HG02981 (cell line): ENCODE measurements around the gene RO60.
"Not testable (repeated sequence)": the region's sequence is repeated elsewhere in the genome, so short reads cannot be mapped to it uniquely, and the experiment has no call there.

ENCODE experiments used
- ATAC-seq: cut with Tn5 transposase; IDR thresholded peaks from one replicate; pipeline ENCODE4 v1.9.1; 2021; ENCODE audit warnings: mild to moderate bottlenecking, moderate library complexity; ENCODE audit not compliant: unreplicated experiment

Gene RO60

DNA sequence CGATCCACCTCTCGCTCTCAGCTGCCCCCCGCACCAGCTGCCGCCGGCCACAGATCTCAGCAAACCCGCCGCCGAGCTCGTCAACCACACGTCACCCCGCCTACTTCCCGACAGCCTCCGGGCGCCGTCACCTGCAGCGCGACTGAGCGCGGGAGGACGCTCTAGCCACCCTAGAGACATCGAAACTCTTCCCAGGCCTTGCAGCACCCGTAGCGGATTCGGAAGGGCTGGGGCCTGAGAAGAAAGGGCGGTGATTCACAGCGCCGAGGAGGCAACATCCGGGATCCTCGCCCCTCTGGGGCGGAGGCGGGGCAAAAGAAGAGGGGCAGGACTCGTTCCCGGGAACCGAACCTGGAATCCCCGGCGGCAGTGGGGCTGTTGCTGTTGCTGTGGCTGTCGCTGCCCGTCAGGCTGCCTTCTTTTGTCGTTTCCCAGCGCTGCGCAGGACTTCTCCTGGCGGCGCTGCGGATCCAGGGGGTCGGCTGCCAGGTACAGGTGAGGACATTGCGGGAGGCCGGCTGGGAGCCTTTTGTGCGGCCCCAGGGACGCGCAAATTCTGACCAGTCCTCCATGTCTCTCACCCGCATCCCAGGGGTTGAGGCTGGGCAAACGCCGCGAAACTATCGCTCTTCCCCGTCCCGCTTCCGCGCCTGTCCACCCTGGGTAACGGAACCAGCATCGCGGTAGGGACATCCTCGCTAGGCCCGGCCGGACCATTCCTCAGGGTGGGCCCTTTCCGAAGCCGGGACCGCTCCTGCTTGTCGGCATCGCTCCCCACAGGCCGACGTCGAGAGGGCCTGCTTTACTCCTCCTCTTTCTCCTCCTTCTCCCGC lies at the start of gene RO60, which contains the start of gene UCHL5:
Gene RO60 (plus strand): TSS at position 331 of the 833 bp plus-strand sequence. CDS start 9,443 bp downstream, outside the sequence.
Gene UCHL5 (minus strand): TSS at position 79 of the 833 bp plus-strand sequence. CDS start 100 bp downstream, outside the sequence.
- peak; percentile 93 for ATAC-seq

GRCh38 chr1:193011406-193011805 lies 48.0 kb upstream of the RO60 start:
- no peak for ATAC-seq

- ATAC-seq, result no peak
These were observed 46.4 kb upstream of the RO60 start for GRCh38 chr1:193013005-193013404.

DNA sequence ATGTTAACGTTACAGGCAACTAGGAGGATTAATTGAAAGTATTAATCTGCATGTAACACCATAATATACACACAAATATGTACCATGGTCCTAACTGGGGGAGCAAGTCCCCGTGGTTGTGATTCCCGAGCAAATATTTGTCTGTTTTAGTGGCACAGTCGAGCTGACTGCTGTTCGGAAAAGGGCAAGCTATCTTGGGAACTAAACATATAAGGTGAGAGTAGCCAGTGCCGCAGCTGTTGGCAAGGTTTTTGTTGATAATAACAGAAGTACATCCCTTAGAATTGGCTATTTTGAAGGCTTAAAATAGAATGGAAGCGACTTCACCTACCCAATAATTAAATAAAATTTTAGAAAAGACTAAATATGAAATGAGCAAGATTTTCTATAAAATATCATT lies 45.7 kb upstream of the RO60 start:
- ATAC-seq, result no peak

GRCh38 chr1:193014400-193014799 lies 45.0 kb upstream of the RO60 start:
- no peak for ATAC-seq

DNA sequence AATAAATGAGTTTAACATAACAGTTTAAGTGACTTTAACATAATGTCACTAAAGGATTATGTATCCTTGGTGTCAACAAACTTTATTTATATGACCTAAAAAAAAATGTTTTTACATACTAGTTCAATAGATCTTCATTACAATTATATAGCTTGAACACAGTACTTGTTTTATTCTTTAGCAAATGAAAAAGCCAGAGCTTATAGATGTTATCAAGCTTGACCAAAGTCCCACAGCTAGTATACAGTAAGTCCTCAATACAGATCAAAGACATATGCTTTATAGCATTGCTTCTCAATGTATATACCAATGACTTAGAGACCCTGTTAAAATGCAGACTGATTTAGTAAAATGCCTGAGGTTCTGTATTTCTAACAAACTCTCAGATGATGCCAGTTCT lies 42.6 kb upstream of the RO60 start:
- no peak for ATAC-seq

DNA sequence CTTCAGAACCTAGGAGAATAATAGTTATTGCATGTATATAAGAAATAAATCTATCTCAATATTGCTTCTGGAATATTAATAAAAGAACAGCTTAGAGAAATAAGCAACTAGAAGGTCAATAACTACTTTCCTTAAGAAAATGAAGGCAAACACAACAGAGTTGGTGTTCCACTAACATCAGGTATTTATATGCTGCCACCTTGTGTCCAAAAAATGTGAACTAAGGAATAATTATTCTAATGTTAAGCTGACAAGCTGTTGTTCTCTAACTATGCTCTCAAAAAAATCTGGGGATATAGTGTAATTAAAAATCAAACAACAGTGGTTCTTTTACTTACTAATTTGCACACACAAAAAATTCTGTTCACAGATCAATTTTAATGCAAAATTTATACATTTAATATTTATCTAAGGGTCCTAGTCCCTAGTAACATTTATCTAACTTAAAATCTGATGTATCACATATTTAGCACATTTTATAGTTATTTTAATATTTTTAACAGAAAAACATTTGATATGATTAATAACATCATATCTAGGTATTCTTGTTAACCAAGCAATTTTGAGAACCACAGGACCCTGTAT lies 39.9 kb upstream of the RO60 start:
- ATAC-seq, result peak; percentile 67

DNA sequence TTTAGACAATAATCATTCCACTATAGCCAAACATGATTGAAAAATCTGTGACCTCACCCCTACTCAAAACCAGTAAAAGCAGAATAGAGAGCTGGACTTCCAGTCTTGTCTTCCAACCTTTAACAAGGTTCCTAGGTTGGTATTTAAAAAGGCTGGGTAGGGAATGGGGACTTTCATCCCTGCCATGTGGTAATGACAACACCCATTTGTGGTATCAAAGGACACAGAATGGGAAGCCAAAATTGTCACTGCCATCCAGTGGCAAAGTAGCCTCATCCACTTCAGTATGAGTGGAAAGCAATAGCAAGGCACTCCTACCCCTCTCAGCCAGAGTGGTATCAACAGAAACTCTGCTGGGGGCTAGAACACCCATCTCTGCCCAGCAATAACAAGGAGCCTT lies 34.2 kb upstream of the RO60 start:
- no peak for ATAC-seq

GRCh38 chr1:193030280-193030679 lies 29.1 kb upstream of the RO60 start:
- ATAC-seq, result no peak

DNA sequence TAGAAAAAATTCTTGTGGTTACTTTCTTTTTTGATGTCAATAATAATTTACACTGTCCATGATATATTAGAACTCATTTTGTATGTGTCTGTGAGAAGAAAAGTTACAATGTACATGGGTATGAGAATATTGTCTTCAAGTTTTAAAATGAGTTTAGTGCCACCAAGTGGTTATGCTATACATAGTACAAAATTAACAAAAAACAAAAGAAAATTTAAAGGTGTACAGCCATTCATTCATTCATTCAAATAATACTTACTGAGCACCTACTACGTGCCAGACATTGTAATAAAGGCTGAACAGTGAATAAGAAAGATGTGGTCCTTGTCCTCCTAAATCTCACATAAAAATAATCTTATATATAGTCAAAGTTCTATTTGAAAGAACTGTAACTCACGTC lies 28.0 kb upstream of the RO60 start:
- ATAC-seq, result peak; percentile 62

GRCh38 chr1:193032643-193033427 lies 26.6 kb upstream of the RO60 start:
- ATAC-seq, result not testable (repeated sequence)

- ATAC-seq, result no peak
These were observed 25.8 kb upstream of the RO60 start for GRCh38 chr1:193033610-193034009.

GRCh38 chr1:193036337-193037047 lies 22.9 kb upstream of the RO60 start:
- no peak for ATAC-seq

DNA sequence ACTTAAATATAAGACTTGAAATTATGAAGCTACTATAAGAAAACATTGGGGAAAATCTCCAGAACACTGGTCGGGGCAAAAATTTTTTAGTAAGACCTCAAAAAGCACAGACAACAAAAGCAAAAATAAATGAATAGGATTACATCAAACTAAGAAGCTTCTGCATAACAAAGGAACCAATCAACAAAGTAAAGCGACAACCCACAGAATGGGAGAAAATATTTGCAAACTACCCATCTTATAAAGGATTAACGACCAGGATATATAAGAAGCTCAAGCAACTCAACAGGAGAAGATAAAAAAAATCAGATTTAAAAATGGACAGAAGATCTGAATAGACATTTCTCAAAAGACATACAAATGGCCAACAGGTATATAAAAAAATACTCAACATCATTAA lies 19.4 kb upstream of the RO60 start:
- no peak for ATAC-seq

DNA sequence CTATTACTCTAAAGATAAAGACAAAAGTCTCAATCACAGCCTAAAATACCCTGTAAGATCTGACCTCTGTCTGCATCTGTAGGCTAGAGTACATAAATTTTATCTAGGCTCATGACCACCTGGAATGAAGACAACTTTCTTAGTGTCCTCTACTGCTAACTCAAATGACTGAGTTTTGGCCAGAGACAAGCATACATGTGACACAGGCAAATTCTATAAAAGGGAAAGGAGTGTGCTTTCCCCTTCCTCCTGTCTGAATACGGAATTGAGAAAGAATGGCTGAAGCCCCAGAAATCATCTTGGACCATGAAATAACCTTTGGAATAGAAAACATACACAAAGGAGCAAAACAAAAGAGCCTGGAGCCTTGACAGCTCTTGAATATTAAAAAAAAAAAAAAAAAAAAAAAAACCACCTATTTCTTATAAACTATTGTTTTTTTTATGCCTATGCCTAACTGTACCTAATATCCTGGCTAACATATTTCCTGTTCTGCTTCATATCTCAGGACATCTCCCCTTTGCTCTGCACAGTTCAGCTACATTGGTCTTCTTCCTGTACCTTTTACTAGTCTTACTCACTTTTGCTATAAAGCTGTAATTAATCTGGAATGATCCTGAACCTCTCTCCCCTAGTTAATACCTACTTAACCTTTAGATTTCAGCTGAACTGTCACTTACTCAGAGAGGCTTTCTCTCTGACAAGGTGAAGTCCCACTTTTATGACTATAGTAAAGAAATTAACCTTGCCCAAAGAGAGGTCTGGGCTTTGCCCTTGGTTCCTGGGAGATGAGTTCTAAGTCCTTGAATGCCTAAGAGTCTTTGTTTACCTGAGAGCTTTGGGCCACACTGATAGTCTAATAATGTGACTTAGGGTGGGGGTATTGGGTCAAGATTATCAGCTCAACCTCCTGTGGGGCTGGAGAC lies 16.4 kb upstream of the RO60 start:
- ATAC-seq, result no peak

DNA sequence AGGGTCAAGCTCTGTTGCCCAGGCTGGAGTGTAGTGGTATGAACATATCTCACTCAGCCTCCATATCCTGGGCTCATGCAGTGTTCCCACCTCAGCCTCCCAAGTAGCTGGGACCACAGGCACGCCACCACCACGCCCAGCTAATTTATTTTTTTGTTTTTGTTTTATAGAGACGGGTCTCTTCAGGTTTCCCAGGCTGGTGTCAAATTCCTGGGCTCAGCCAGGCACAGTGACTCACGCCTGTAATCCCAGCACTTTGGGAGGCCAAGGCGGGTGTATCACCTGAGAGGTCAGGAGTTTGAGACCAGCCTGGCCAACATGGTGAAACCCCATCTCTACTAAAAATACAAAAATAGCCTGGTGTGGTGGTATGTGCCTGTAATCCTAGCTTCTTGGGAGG lies 10.5 kb upstream of the RO60 start:
- not testable (repeated sequence) for ATAC-seq

GRCh38 chr1:193054169-193054675 lies 5.2 kb upstream of the RO60 start:
- no peak for ATAC-seq

- peak; percentile 40 for ATAC-seq
These were observed 707 bp upstream of the RO60 start for GRCh38 chr1:193058529-193059281.

GRCh38 chr1:193060115-193060403 lies 647 bp downstream of the RO60 start:
- no peak for ATAC-seq
